Smooth muscle cell (in vitro differentiated cells): Measurements from ENCODE around the gene MSRB2. TPM values are rescaled to one million over a fixed set of nuclear protein-coding genes. Genes with fewer than 3 reads are reported as not detected.

ENCODE experiments used
- DNase-seq: peaks from one replicate; lab custom pipeline; 2025; ENCODE audit not compliant: unreplicated experiment; lab: John Stamatoyannopoulos, UW
- H2AFZ ChIP-seq: fragments of 200-600 bp; sonication (generic); 2 replicates; pipeline ENCODE4 v1.6.0; 2016; ENCODE audit warnings: antibody characterized with exemption, low read depth, mild to moderate bottlenecking
- H3F3A ChIP-seq: fragments of 200-600 bp; sonication (generic); 2 replicates; pipeline ENCODE4 v1.6.0; 2017; ENCODE audit warnings: antibody characterized with exemption, low read depth
- H3K27ac ChIP-seq: fragments of 200-600 bp; sonication (generic); 2 replicates; pipeline ENCODE4 v1.5.1; 2016; ENCODE audit warnings: low read depth, mild to moderate bottlenecking
- H3K27me3 ChIP-seq: fragments of 200-600 bp; sonication (generic); 2 replicates; pipeline ENCODE4 v1.6.1; 2016; ENCODE audit warnings: low read depth, mild to moderate bottlenecking
- H3K36me3 ChIP-seq: fragments of 200-600 bp; sonication (generic); 2 replicates; pipeline ENCODE4 v1.5.1; 2016; ENCODE audit warnings: low read depth
- H3K4me1 ChIP-seq: fragments of 200-600 bp; sonication (generic); 2 replicates; pipeline ENCODE4 v1.5.1; 2016; ENCODE audit warnings: low read depth
- H3K4me2 ChIP-seq: fragments of 200-600 bp; sonication (generic); 2 replicates; pipeline ENCODE4 v1.6.0; 2016; ENCODE audit warnings: mild to moderate bottlenecking
- H3K4me3 ChIP-seq: fragments of 200-600 bp; sonication (generic); 2 replicates; pipeline ENCODE4 v1.5.1; 2016; ENCODE audit warnings: mild to moderate bottlenecking
- H3K79me2 ChIP-seq: fragments of 200-600 bp; sonication (generic); 2 replicates; pipeline ENCODE4 v1.6.0; 2016; ENCODE audit warnings: low read depth, mild to moderate bottlenecking
- H3K9ac ChIP-seq: fragments of 200-600 bp; sonication (generic); 2 replicates; pipeline ENCODE4 v1.6.0; 2016; ENCODE audit warnings: low read depth
- H3K9me3 ChIP-seq: fragments of 200-600 bp; sonication (generic); replicated peaks from 2 replicates; pipeline ENCODE4 v1.5.1; 2016; ENCODE audit warnings: low read depth
- H4K20me1 ChIP-seq: fragments of 200-600 bp; sonication (generic); 2 replicates; pipeline ENCODE4 v1.6.0; 2016; ENCODE audit warnings: low read depth
- CTCF ChIP-seq: fragments of 200-600 bp; sonication (generic); IDR thresholded peaks from 2 replicates; pipeline ENCODE4 v1.5.1; 2017; ENCODE audit warnings: borderline replicate concordance, mild to moderate bottlenecking, antibody characterized with exemption; ENCODE audit not compliant: insufficient read depth, poor library complexity, severe bottlenecking
- WGBS: methylation state at CpG from one replicate; pipeline ENCODE4 v1.1.7; 2016; ENCODE audit warnings: low lambda C conversion rate; 5-methylcytosine and 5-hydroxymethylcytosine counted together
- polyA plus RNA-seq: library from polyadenylated mRNA; unstranded; fragments of >200 nt; fragmentation: Nextera tagmentation; extraction: Ambion mirVana; gene quantifications from 2 replicates; pipeline ENCODE4 v1.2.1, GENCODE V29; 2016
- total RNA-seq: library from RNA; depleted of rRNA; stranded (reverse); fragments of >200 nt; gene quantifications from 2 replicates; pipeline ENCODE4 v1.2.3, GENCODE V29; 2014

Gene MSRB2
- total and polyA plus RNA-seq, 2 experiments from 2014 or later: 21.5 to 64.0 TPM

- WGBS: 34% methylated on average over 15 of the region's 21 CpGs
- Histone ChIP-seq H3K9ac (peak overlapping the region; percentile 85), H3K27ac (peak overlapping the region; percentile 77), H3K4me2 (peak overlapping the region; percentile 97), H3K36me3 (no peaks in the 10 kb centered on the region), H3K79me2 (peaks cover 18% of the 10 kb centered on the region), H4K20me1 (no peaks in the 10 kb centered on the region), H3K9me3 (no peaks in the 10 kb centered on the region), H3K27me3 (no peaks in the 10 kb centered on the region), H3K4me3 (peak overlapping the region; percentile 86), H3F3A (peaks cover 6% of the 10 kb centered on the region), H2AFZ (peak overlapping the region; percentile 96), H3K4me1 (peaks cover 15% of the 10 kb centered on the region)
- no peak for TF ChIP-seq CTCF
- DNase-seq: peak; percentile 47
Observed at GRCh38 chr10:23095966-23096801, 805 bp downstream of the MSRB2 start.

- Histone ChIP-seq H3K27me3 (no peaks in the 10 kb centered on the region), H3K27ac (no peak overlapping the region), H3K9ac (no peak overlapping the region), H4K20me1 (no peaks in the 10 kb centered on the region), H3K36me3 (no peaks in the 10 kb centered on the region), H3K79me2 (peaks cover 18% of the 10 kb centered on the region), H3F3A (peaks cover 6% of the 10 kb centered on the region), H3K4me2 (peak overlapping the region; percentile 97), H3K9me3 (no peaks in the 10 kb centered on the region), H3K4me3 (peak overlapping the region; percentile 86), H3K4me1 (peaks cover 15% of the 10 kb centered on the region), H2AFZ (no peak overlapping the region)
- no peak for TF ChIP-seq CTCF
- 84% methylated on average over 8 of the region's 8 CpGs for WGBS
- no peak for DNase-seq
Observed at GRCh38 chr10:23096802-23097549, 1.6 kb downstream of the MSRB2 start.

GRCh38 chr10:23099079-23099478 lies 3.7 kb downstream of the MSRB2 start:
- peaks cover 15% of the 10 kb centered on the region for H3K4me1 ChIP-seq
- peak overlapping the region; percentile 5 for H3K4me3 ChIP-seq
- DNase-seq: no peak
- H3F3A ChIP-seq: peaks cover 6% of the 10 kb centered on the region
- no peak overlapping the region for H3K27ac ChIP-seq
- WGBS: 84% methylated on average over 3 of the region's 3 CpGs
- H4K20me1 ChIP-seq: no peaks in the 10 kb centered on the region
- no peaks in the 10 kb centered on the region for H3K9me3 ChIP-seq
- H3K9ac ChIP-seq: no peak overlapping the region
- no peaks in the 10 kb centered on the region for H3K27me3 ChIP-seq
- peaks cover 25% of the 10 kb centered on the region for H3K79me2 ChIP-seq
- H2AFZ ChIP-seq: no peak overlapping the region
- no peaks in the 10 kb centered on the region for H3K36me3 ChIP-seq
- TF ChIP-seq CTCF: no peak
- no peak overlapping the region for H3K4me2 ChIP-seq
